Erythroblast (primary cell): Measurements from ENCODE around the gene HNRNPC.

Source experiments
- GATA1 ChIP-seq: IDR thresholded peaks from 2 replicates; pipeline ENCODE4 v1.6.1; 2011; ENCODE audit warnings: low read depth, mild to moderate bottlenecking, control low read depth, low read length, moderate library complexity
- POLR2A ChIP-seq: IDR thresholded peaks from 2 replicates; pipeline ENCODE4 v1.6.1; 2011; ENCODE audit warnings: mild to moderate bottlenecking, low read length

DNA sequence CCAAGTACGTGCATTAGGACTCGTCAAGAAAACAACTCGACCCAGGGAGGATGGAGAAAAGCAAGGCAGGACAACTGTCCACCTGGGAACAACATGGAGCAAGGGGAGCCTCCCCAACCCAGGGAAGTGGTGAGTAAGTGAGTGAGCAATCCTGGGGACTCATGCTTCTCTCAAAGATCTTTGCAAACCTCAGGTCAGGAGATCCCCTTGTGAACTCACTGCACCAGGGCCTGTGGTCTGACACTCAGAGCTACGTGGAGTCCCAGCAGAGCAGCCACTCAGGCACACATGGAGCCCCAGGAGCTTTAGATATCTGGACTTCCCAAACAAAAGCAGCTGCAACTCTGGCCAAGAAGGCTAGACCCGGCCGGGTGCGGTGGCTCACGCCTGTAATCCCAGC, 101.2 kb downstream of the HNRNPC start:
- TF ChIP-seq POLR2A, result no peak
- TF ChIP-seq GATA1, result no peak
